ENCODE results near the gene ATAD3C.
"Not testable (repeated sequence)": the region's sequence is repeated elsewhere in the genome, so short reads cannot be mapped to it uniquely, and the experiment has no call there.

ATAD3C gene

GRCh38 chr1:1484976-1485750, 35.7 kb downstream of the ATAD3C start:
- ATAC-seq (replicated peaks; ENCODE audit: extremely low read depth, poor library complexity, severe bottlenecking); H3K4me3 Mint-ChIP-seq: not testable (repeated sequence)
- H3K36me3 Mint-ChIP-seq (ENCODE audit: insufficient read depth), result peaks cover 36% of the 10 kb centered on the region

GRCh38 chr1:1485755-1486317, 36.3 kb downstream of the ATAD3C start:
- H3K9me3 Mint-ChIP-seq; ATAC-seq (replicated peaks; ENCODE audit: extremely low read depth, poor library complexity, severe bottlenecking); H3K27me3 Mint-ChIP-seq; H3K4me1 Mint-ChIP-seq; DNase-seq (ENCODE audit: low spot score in 2 of 2); H3K4me3 Mint-ChIP-seq; H3K27ac Mint-ChIP-seq (ENCODE audit: low read depth): not testable (repeated sequence)
- peaks cover 34% of the 10 kb centered on the region for H3K36me3 Mint-ChIP-seq (ENCODE audit: insufficient read depth)

More at GRCh38 chr1:1484976-1485750, 35.7 kb downstream of the ATAD3C start:
- H3K9me3 Mint-ChIP-seq; DNase-seq (ENCODE audit: low spot score in 2 of 2); H3K4me1 Mint-ChIP-seq; H3K27me3 Mint-ChIP-seq; H3K27ac Mint-ChIP-seq (ENCODE audit: low read depth): not testable (repeated sequence)

GRCh38 chr1:1487701-1488100, 38.2 kb downstream of the ATAD3C start:
- H3K27me3 Mint-ChIP-seq, result no peaks in the 10 kb centered on the region
- H3K36me3 Mint-ChIP-seq (ENCODE audit: insufficient read depth), result peaks cover 26% of the 10 kb centered on the region
- no peak overlapping the region for H3K27ac Mint-ChIP-seq (ENCODE audit: low read depth)
- ATAC-seq (replicated peaks; ENCODE audit: extremely low read depth, poor library complexity, severe bottlenecking), result no peak
- DNase-seq (ENCODE audit: low spot score in 2 of 2), result no peak
- H3K4me3 Mint-ChIP-seq, result no peak overlapping the region
- no peaks in the 10 kb centered on the region for H3K9me3 Mint-ChIP-seq
- H3K4me1 Mint-ChIP-seq, result no peaks in the 10 kb centered on the region

GRCh38 chr1:1489231-1489630, 39.7 kb downstream of the ATAD3C start:
- DNase-seq (ENCODE audit: low spot score in 2 of 2), result no peak
- Mint-ChIP-seq H3K4me1 (no peaks in the 10 kb centered on the region), H3K9me3 (peaks cover 4% of the 10 kb centered on the region), H3K27me3 (no peaks in the 10 kb centered on the region), H3K27ac (ENCODE audit: low read depth) (no peak overlapping the region), H3K4me3 (no peak overlapping the region), H3K36me3 (ENCODE audit: insufficient read depth) (peaks cover 14% of the 10 kb centered on the region)
- ATAC-seq (replicated peaks; ENCODE audit: extremely low read depth, poor library complexity, severe bottlenecking), result no peak

- Mint-ChIP-seq H3K36me3 (ENCODE audit: insufficient read depth) (peaks cover 13% of the 10 kb centered on the region), H3K27me3 (no peaks in the 10 kb centered on the region), H3K27ac (ENCODE audit: low read depth) (no peak overlapping the region)
Observed at GRCh38 chr1:1489861-1490260, 40.4 kb downstream of the ATAD3C start.

GRCh38 chr1:1490633-1491230, 41.2 kb downstream of the ATAD3C start:
- Mint-ChIP-seq H3K27ac (ENCODE audit: low read depth) (no peak overlapping the region), H3K36me3 (ENCODE audit: insufficient read depth) (peaks cover 12% of the 10 kb centered on the region), H3K4me1 (no peaks in the 10 kb centered on the region), H3K9me3 (peaks cover 4% of the 10 kb centered on the region), H3K4me3 (no peak overlapping the region), H3K27me3 (no peaks in the 10 kb centered on the region)
- no peak for ATAC-seq (replicated peaks; ENCODE audit: extremely low read depth, poor library complexity, severe bottlenecking)
- DNase-seq (ENCODE audit: low spot score in 2 of 2), result no peak

More at GRCh38 chr1:1489861-1490260, 40.4 kb downstream of the ATAD3C start:
- Mint-ChIP-seq H3K4me1 (no peaks in the 10 kb centered on the region), H3K9me3 (peaks cover 4% of the 10 kb centered on the region), H3K4me3 (no peak overlapping the region)
- DNase-seq (ENCODE audit: low spot score in 2 of 2) (no peak), ATAC-seq (replicated peaks; ENCODE audit: extremely low read depth, poor library complexity, severe bottlenecking) (no peak)

GRCh38 chr1:1491601-1492000, 42.1 kb downstream of the ATAD3C start:
- DNase-seq (ENCODE audit: low spot score in 2 of 2) (no peak), ATAC-seq (replicated peaks; ENCODE audit: extremely low read depth, poor library complexity, severe bottlenecking) (no peak)
- peaks cover 12% of the 10 kb centered on the region for H3K36me3 Mint-ChIP-seq (ENCODE audit: insufficient read depth)
- no peaks in the 10 kb centered on the region for H3K4me1 Mint-ChIP-seq
- no peaks in the 10 kb centered on the region for H3K27me3 Mint-ChIP-seq
- peaks cover 4% of the 10 kb centered on the region for H3K9me3 Mint-ChIP-seq
- H3K4me3 Mint-ChIP-seq, result no peak overlapping the region
- H3K27ac Mint-ChIP-seq (ENCODE audit: low read depth), result no peak overlapping the region

- H3K27me3 Mint-ChIP-seq; H3K9me3 Mint-ChIP-seq; ATAC-seq (replicated peaks; ENCODE audit: extremely low read depth, poor library complexity, severe bottlenecking); H3K36me3 Mint-ChIP-seq (ENCODE audit: insufficient read depth); H3K27ac Mint-ChIP-seq (ENCODE audit: low read depth); H3K4me1 Mint-ChIP-seq; H3K4me3 Mint-ChIP-seq; DNase-seq (ENCODE audit: low spot score in 2 of 2): not testable (repeated sequence)
Observed at GRCh38 chr1:1494311-1494710, 44.8 kb downstream of the ATAD3C start.

GRCh38 chr1:1495461-1495975, 46.0 kb downstream of the ATAD3C start:
- not testable (repeated sequence) for H3K9me3 Mint-ChIP-seq; H3K4me1 Mint-ChIP-seq; ATAC-seq (replicated peaks; ENCODE audit: extremely low read depth, poor library complexity, severe bottlenecking); DNase-seq (ENCODE audit: low spot score in 2 of 2); H3K36me3 Mint-ChIP-seq (ENCODE audit: insufficient read depth); H3K4me3 Mint-ChIP-seq; H3K27ac Mint-ChIP-seq (ENCODE audit: low read depth); H3K27me3 Mint-ChIP-seq

GRCh38 chr1:1504777-1505365, 55.4 kb downstream of the ATAD3C start:
- H3K27ac Mint-ChIP-seq (ENCODE audit: low read depth), result peak overlapping the region; percentile 89
- H3K9me3 Mint-ChIP-seq; H3K27me3 Mint-ChIP-seq; H3K36me3 Mint-ChIP-seq (ENCODE audit: insufficient read depth): not testable (repeated sequence)
- peaks cover 14% of the 10 kb centered on the region for H3K4me1 Mint-ChIP-seq
- ATAC-seq (replicated peaks; ENCODE audit: extremely low read depth, poor library complexity, severe bottlenecking), result peak; percentile 75
- H3K4me3 Mint-ChIP-seq, result peak overlapping the region; percentile 76
- DNase-seq (ENCODE audit: low spot score in 2 of 2), result peak; percentile 59 to 65

GRCh38 chr1:1505366-1505798, 55.9 kb downstream of the ATAD3C start:
- H3K9me3 Mint-ChIP-seq; DNase-seq (ENCODE audit: low spot score in 2 of 2); H3K36me3 Mint-ChIP-seq (ENCODE audit: insufficient read depth); H3K27me3 Mint-ChIP-seq: not testable (repeated sequence)
- peak overlapping the region; percentile 89 for H3K27ac Mint-ChIP-seq (ENCODE audit: low read depth)
- ATAC-seq (replicated peaks; ENCODE audit: extremely low read depth, poor library complexity, severe bottlenecking), result peak; percentile 57
- peak overlapping the region; percentile 76 for H3K4me3 Mint-ChIP-seq
- H3K4me1 Mint-ChIP-seq, result peaks cover 14% of the 10 kb centered on the region

GRCh38 chr1:1505801-1506200, 56.3 kb downstream of the ATAD3C start:
- not testable (repeated sequence) for ATAC-seq (replicated peaks; ENCODE audit: extremely low read depth, poor library complexity, severe bottlenecking); DNase-seq (ENCODE audit: low spot score in 2 of 2); H3K36me3 Mint-ChIP-seq (ENCODE audit: insufficient read depth); H3K27me3 Mint-ChIP-seq; H3K9me3 Mint-ChIP-seq
- peak overlapping the region; percentile 76 for H3K4me3 Mint-ChIP-seq
- H3K4me1 Mint-ChIP-seq, result peaks cover 15% of the 10 kb centered on the region
- H3K27ac Mint-ChIP-seq (ENCODE audit: low read depth), result peak overlapping the region; percentile 89

Data from central memory CD8-positive, alpha-beta T cell (primary cell).